Activated naive CD8-positive, alpha-beta T cell (primary cell): ENCODE measurements around the gene GPD1L.
"Not testable (repeated sequence)": the region's sequence is repeated elsewhere in the genome, so short reads cannot be mapped to it uniquely, and the experiment has no call there.

Source experiments
- H3K27ac Mint-ChIP-seq: one replicate; pipeline ENCODE4 v1.8.0; 2021; ENCODE audit warnings: mixed read lengths
- H3K27me3 Mint-ChIP-seq: one replicate; pipeline ENCODE4 v1.8.0; 2021; ENCODE audit warnings: mixed read lengths
- H3K36me3 Mint-ChIP-seq: one replicate; pipeline ENCODE4 v1.8.0; 2021; ENCODE audit warnings: mixed read lengths
- H3K4me1 Mint-ChIP-seq: one replicate; pipeline ENCODE4 v1.8.0; 2021; ENCODE audit warnings: low read depth, mixed read lengths
- H3K4me3 Mint-ChIP-seq: one replicate; pipeline ENCODE4 v1.8.0; 2021; ENCODE audit warnings: mild to moderate bottlenecking, mixed read lengths
- H3K9me3 Mint-ChIP-seq: one replicate; pipeline ENCODE4 v1.8.0; 2021; ENCODE audit warnings: low read depth, mixed read lengths

GPD1L gene

DNA sequence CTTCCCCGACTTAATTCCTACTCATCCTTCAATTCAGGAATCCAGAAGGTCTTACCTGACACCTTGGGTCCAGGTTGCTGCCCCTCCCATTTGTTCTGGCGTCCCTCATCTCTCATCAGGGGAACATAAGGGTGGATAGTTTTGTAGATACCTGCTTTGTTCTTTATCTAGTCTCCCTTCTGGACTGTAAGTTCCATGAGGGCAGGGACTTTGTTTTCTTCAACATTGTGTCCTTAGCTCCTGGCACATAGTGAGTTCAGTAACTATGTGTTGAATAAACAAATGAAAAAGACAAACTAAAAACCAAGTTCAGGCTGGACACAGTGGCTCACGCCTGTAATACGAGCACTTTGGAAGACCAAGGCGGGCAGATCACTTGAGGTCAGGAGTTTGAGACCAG lies 13.2 kb upstream of the GPD1L start:
- Mint-ChIP-seq H3K27me3 (peaks cover 10% of the 10 kb centered on the region), H3K27ac (no peak overlapping the region)

DNA sequence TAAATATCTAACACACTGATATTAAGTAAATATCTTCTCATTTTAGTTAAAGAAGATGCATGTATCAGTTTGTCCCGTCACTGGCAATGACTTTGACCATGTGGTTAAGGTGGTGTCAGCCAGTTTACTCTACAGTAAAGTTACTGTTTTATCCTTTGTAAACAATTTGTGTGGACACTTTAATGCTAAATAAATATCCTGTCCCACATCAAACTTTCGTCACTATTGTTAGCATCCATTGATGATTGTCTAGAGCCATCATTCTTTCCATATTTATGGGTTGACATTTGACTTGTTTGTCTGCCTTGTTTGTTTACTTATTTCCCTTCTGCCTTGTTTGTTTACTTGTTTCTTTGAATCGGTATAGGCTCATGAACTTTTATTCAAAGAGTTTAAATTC lies 11.0 kb upstream of the GPD1L start:
- Mint-ChIP-seq H3K27me3 (peaks cover 4% of the 10 kb centered on the region), H3K27ac (no peak overlapping the region), H3K36me3 (no peaks in the 10 kb centered on the region), H3K4me3 (no peak overlapping the region), H3K4me1 (peaks cover 12% of the 10 kb centered on the region), H3K9me3 (no peaks in the 10 kb centered on the region)

More for the DNA sequence above, 13.2 kb upstream of the GPD1L start:
- Mint-ChIP-seq H3K4me1 (peaks cover 12% of the 10 kb centered on the region), H3K4me3 (no peak overlapping the region), H3K9me3 (no peaks in the 10 kb centered on the region), H3K36me3 (peaks cover 3% of the 10 kb centered on the region)

GRCh38 chr3:32097768-32098167 lies 8.7 kb upstream of the GPD1L start:
- Mint-ChIP-seq H3K36me3 (peaks cover 9% of the 10 kb centered on the region), H3K9me3 (peaks cover 9% of the 10 kb centered on the region), H3K4me3 (no peak overlapping the region), H3K27ac (no peak overlapping the region), H3K27me3 (peaks cover 2% of the 10 kb centered on the region), H3K4me1 (no peaks in the 10 kb centered on the region)

DNA sequence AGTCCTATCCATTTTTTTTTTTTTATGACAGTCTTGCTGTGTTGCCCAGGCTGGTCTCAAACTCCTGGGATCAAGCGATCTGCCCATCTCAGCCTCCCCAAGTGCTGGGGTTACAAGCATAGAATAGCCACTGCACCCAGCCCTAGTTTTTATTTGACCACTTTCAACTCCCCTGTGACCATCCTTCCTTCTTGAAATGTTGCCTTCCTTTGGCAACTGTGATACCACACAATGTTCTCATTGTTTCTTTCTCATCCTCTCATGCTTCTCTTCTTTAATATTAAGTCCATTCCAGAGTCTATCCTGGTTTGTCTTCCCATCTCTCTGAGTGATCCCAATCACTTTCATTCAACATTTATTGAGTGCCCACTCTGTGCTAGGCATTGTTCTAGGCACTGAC lies 7.9 kb upstream of the GPD1L start:
- H3K27me3 Mint-ChIP-seq: no peaks in the 10 kb centered on the region
- peaks cover 9% of the 10 kb centered on the region for H3K9me3 Mint-ChIP-seq
- H3K4me3 Mint-ChIP-seq: no peak overlapping the region
- no peak overlapping the region for H3K27ac Mint-ChIP-seq
- H3K36me3 Mint-ChIP-seq: peaks cover 9% of the 10 kb centered on the region
- no peaks in the 10 kb centered on the region for H3K4me1 Mint-ChIP-seq

GRCh38 chr3:32100465-32100864 lies 6.0 kb upstream of the GPD1L start:
- Mint-ChIP-seq H3K4me3 (no peak overlapping the region), H3K36me3 (peaks cover 11% of the 10 kb centered on the region), H3K27me3 (no peaks in the 10 kb centered on the region), H3K4me1 (no peaks in the 10 kb centered on the region), H3K9me3 (peaks cover 9% of the 10 kb centered on the region), H3K27ac (no peak overlapping the region)

- no peak overlapping the region for H3K27ac Mint-ChIP-seq
- peaks cover 9% of the 10 kb centered on the region for H3K9me3 Mint-ChIP-seq
- H3K4me3 Mint-ChIP-seq: no peak overlapping the region
- H3K36me3 Mint-ChIP-seq: peaks cover 11% of the 10 kb centered on the region
- peaks cover 8% of the 10 kb centered on the region for H3K4me1 Mint-ChIP-seq
- no peaks in the 10 kb centered on the region for H3K27me3 Mint-ChIP-seq
These were observed 4.1 kb upstream of the GPD1L start for GRCh38 chr3:32102289-32102688.

- Mint-ChIP-seq H3K27ac (no peak overlapping the region), H3K36me3 (peaks cover 12% of the 10 kb centered on the region)
These were observed 1.9 kb upstream of the GPD1L start for GRCh38 chr3:32104492-32104891.

GRCh38 chr3:32105291-32106131 lies 909 bp upstream of the GPD1L start:
- peaks cover 34% of the 10 kb centered on the region for H3K4me1 Mint-ChIP-seq
- H3K9me3 Mint-ChIP-seq: peaks cover 9% of the 10 kb centered on the region

More at GRCh38 chr3:32104492-32104891, 1.9 kb upstream of the GPD1L start:
- Mint-ChIP-seq H3K4me1 (peaks cover 25% of the 10 kb centered on the region), H3K9me3 (peaks cover 9% of the 10 kb centered on the region), H3K27me3 (no peaks in the 10 kb centered on the region), H3K4me3 (no peak overlapping the region)

GRCh38 chr3:32106929-32107362 lies 526 bp downstream of the GPD1L start:
- Mint-ChIP-seq H3K27ac (peak overlapping the region; percentile 88), H3K36me3 (peaks cover 16% of the 10 kb centered on the region), H3K4me1 (peaks cover 44% of the 10 kb centered on the region), H3K9me3 (peaks cover 5% of the 10 kb centered on the region), H3K4me3 (peak overlapping the region; percentile 96), H3K27me3 (no peaks in the 10 kb centered on the region)

More at GRCh38 chr3:32105291-32106131, 909 bp upstream of the GPD1L start:
- no peaks in the 10 kb centered on the region for H3K27me3 Mint-ChIP-seq
- peak overlapping the region; percentile 54 for H3K27ac Mint-ChIP-seq
- H3K4me3 Mint-ChIP-seq: peak overlapping the region; percentile 79
- H3K36me3 Mint-ChIP-seq: peaks cover 17% of the 10 kb centered on the region

DNA sequence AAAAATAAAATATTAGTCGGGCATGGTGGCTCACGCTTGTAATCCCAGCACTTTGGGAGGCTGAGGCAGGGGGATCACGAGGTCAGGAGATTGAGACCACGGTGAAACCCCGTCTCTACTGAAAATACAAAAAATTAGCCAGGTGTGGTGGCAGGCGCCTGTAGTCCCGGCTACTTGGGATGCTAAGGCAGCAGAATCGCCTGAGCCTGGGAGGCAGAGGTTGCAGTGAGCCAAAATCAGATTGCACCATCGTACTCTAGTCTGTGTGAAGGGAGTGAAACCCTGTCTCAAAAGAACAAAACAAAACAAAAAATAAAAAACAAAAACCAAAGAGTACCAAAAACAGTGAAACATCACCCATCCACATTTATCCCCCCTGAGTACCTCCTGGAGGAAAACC lies 1.8 kb downstream of the GPD1L start:
- H3K27me3 Mint-ChIP-seq, H3K9me3 Mint-ChIP-seq, H3K27ac Mint-ChIP-seq: not testable (repeated sequence)
- Mint-ChIP-seq H3K36me3 (peaks cover 11% of the 10 kb centered on the region), H3K4me1 (peaks cover 50% of the 10 kb centered on the region), H3K4me3 (peak overlapping the region; percentile 96)

DNA sequence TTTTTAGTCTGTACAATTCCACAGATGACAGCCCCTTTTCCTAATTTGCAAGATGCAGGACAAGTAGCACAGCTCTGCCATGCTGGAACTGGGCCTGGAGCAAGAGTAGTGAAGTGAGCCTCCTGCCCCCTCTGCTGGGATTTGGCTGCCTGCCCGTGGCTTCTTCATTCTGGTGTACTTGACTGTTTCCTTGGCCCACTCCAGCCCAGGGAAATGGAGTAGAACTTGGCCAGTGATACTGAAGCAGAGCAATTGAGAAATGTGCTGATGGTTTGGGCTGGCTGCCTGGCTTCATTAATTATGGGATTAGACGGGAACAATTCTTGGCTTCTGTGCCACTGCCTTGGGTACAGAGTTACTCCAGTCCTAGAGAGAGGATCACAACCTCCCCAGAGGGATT lies 2.8 kb downstream of the GPD1L start:
- H3K4me1 Mint-ChIP-seq: peaks cover 60% of the 10 kb centered on the region
- no peak overlapping the region for H3K27ac Mint-ChIP-seq
- no peak overlapping the region for H3K4me3 Mint-ChIP-seq
- H3K27me3 Mint-ChIP-seq: no peaks in the 10 kb centered on the region
- H3K9me3 Mint-ChIP-seq: no peaks in the 10 kb centered on the region
- H3K36me3 Mint-ChIP-seq: peaks cover 10% of the 10 kb centered on the region

- Mint-ChIP-seq H3K4me1 (peaks cover 71% of the 10 kb centered on the region), H3K27ac (no peak overlapping the region), H3K36me3 (peaks cover 13% of the 10 kb centered on the region), H3K9me3 (peaks cover 3% of the 10 kb centered on the region), H3K27me3 (no peaks in the 10 kb centered on the region), H3K4me3 (no peak overlapping the region)
These were observed 3.9 kb downstream of the GPD1L start for GRCh38 chr3:32110233-32110760.

DNA sequence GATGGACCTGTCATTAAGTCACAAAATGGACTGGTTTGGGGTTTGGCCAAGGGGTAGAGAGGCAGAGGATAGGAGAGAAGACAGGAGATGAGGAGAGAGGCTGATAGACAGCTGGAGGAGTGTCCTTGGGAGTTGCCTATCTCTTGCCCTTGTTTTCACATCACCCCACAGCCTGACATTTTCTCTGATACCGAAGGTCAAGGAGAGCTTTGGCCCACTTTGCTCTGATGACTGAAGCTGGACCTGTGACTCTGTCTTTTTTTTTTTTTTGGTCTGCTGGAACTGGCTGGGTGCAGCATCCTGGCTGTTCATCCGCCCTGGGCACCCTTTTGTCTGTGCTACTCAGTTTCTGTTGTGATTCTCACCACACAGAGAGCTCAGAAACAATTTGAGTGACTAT lies 5.1 kb downstream of the GPD1L start:
- Mint-ChIP-seq H3K9me3 (peaks cover 3% of the 10 kb centered on the region), H3K27me3 (no peaks in the 10 kb centered on the region), H3K4me3 (no peak overlapping the region), H3K36me3 (peaks cover 15% of the 10 kb centered on the region), H3K27ac (peak overlapping the region; percentile 6), H3K4me1 (peaks cover 73% of the 10 kb centered on the region)

DNA sequence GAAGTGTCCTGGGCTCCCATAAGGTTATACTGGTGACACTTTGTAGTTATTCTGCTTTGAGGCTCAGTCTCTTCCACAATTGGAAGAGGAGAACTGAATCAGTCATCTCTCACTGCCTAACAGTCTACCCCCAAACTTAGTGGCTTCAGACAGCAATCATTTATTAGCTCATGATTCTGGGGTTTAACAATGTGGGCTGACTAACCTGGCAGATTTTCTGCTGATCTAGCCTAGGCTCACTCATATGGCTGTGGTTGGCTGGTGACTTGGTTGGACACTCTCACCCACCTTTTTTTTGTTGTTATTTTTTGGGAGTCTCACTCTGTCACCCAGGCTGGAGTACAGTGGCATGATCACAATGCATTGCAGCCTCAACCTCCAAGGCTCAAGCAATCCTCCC lies 7.1 kb downstream of the GPD1L start:
- Mint-ChIP-seq H3K27ac (peak overlapping the region; percentile 92), H3K4me3 (no peak overlapping the region)

GRCh38 chr3:32113981-32114545 lies 7.6 kb downstream of the GPD1L start:
- peak overlapping the region; percentile 91 for H3K4me3 Mint-ChIP-seq
- peaks cover 76% of the 10 kb centered on the region for H3K4me1 Mint-ChIP-seq
- H3K27me3 Mint-ChIP-seq: no peaks in the 10 kb centered on the region
- peaks cover 15% of the 10 kb centered on the region for H3K36me3 Mint-ChIP-seq
- peaks cover 3% of the 10 kb centered on the region for H3K9me3 Mint-ChIP-seq
- peak overlapping the region; percentile 92 for H3K27ac Mint-ChIP-seq

More for the DNA sequence above, 7.1 kb downstream of the GPD1L start:
- Mint-ChIP-seq H3K27me3 (no peaks in the 10 kb centered on the region), H3K9me3 (peaks cover 3% of the 10 kb centered on the region), H3K36me3 (peaks cover 15% of the 10 kb centered on the region), H3K4me1 (peaks cover 75% of the 10 kb centered on the region)
